HL-60 (cell line): Measurements from ENCODE around the gene APBB2.

Experiments
- DNase-seq, 2 experiments: peaks; one replicate each; pipeline ENCODE4 v3.0.0-alpha.2; 2010 to 2020; ENCODE audit warnings: low read depth in 1 of 2, low spot score in 1 of 2
- H3K27ac ChIP-seq: fragments of 250-450 bp; sonication (Bioruptor Pico); replicated peaks from 2 replicates; pipeline ENCODE4 v1.5.1; 2020; ENCODE audit warnings: mild to moderate bottlenecking, moderate library complexity
- H3K27me3 ChIP-seq: fragments of 250-450 bp; sonication (Bioruptor Pico); 2 replicates; pipeline ENCODE4 v1.5.1; 2021; ENCODE audit warnings: mild to moderate bottlenecking, moderate library complexity; ENCODE audit not compliant: insufficient read depth, poor library complexity, severe bottlenecking
- H3K4me3 ChIP-seq: replicated peaks from 2 replicates; pipeline ENCODE4 v1.5.1; 2011; ENCODE audit warnings: mild to moderate bottlenecking, control low read depth, low read length; ENCODE audit not compliant: insufficient read depth
- GABPA ChIP-seq: IDR thresholded peaks from 2 replicates; pipeline ENCODE4 v1.6.1; 2012; ENCODE audit warnings: low read depth
- POLR2AphosphoS5 ChIP-seq: IDR thresholded peaks from 2 replicates; pipeline ENCODE4 v1.6.1; 2012; ENCODE audit warnings: low read depth
- SPI1 ChIP-seq: IDR thresholded peaks from 2 replicates; pipeline ENCODE4 v1.6.1; 2012; ENCODE audit warnings: low read depth, mild to moderate bottlenecking, borderline replicate concordance
- TF ChIP-seq, protein P1 (sequence below): IDR thresholded peaks from one replicate; pipeline ENCODE4 v1.5.1; 2011; ENCODE audit warnings: low read length, control low read depth, inconsistent platforms; ENCODE audit not compliant: insufficient read depth
- TF ChIP-seq, protein P2 (sequence below): IDR thresholded peaks from 2 replicates; pipeline ENCODE4 v1.6.1; 2012; ENCODE audit warnings: low read depth; ENCODE audit not compliant: insufficient replicate concordance

Gene APBB2

DNA sequence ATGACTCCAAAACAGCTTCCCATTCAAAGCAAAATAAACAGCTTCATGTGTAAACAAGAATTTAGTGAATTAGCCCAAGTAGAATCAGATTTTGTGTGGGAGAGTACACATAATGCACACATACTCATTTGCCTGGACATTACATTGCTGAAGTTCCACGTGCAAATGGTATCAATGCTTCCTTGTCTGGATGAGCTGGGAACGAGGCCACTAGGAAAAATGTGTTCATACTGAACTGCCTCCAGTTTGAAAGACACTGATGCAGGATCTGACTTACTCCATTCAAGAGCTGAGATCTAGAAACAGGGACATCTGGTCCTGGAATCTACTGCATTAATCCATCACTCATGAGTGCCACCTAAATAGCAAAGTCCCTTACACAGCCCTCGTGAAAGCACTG, 228.0 kb downstream of the APBB2 start:
- peaks cover 4% of the 10 kb centered on the region for H3K27me3 ChIP-seq
- TF ChIP-seq POLR2AphosphoS5 (no peak), GABPA (no peak), SPI1 (no peak)
- TF ChIP-seq, protein P1, sequence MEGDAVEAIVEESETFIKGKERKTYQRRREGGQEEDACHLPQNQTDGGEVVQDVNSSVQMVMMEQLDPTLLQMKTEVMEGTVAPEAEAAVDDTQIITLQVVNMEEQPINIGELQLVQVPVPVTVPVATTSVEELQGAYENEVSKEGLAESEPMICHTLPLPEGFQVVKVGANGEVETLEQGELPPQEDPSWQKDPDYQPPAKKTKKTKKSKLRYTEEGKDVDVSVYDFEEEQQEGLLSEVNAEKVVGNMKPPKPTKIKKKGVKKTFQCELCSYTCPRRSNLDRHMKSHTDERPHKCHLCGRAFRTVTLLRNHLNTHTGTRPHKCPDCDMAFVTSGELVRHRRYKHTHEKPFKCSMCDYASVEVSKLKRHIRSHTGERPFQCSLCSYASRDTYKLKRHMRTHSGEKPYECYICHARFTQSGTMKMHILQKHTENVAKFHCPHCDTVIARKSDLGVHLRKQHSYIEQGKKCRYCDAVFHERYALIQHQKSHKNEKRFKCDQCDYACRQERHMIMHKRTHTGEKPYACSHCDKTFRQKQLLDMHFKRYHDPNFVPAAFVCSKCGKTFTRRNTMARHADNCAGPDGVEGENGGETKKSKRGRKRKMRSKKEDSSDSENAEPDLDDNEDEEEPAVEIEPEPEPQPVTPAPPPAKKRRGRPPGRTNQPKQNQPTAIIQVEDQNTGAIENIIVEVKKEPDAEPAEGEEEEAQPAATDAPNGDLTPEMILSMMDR = no peak
- TF ChIP-seq, protein P2, sequence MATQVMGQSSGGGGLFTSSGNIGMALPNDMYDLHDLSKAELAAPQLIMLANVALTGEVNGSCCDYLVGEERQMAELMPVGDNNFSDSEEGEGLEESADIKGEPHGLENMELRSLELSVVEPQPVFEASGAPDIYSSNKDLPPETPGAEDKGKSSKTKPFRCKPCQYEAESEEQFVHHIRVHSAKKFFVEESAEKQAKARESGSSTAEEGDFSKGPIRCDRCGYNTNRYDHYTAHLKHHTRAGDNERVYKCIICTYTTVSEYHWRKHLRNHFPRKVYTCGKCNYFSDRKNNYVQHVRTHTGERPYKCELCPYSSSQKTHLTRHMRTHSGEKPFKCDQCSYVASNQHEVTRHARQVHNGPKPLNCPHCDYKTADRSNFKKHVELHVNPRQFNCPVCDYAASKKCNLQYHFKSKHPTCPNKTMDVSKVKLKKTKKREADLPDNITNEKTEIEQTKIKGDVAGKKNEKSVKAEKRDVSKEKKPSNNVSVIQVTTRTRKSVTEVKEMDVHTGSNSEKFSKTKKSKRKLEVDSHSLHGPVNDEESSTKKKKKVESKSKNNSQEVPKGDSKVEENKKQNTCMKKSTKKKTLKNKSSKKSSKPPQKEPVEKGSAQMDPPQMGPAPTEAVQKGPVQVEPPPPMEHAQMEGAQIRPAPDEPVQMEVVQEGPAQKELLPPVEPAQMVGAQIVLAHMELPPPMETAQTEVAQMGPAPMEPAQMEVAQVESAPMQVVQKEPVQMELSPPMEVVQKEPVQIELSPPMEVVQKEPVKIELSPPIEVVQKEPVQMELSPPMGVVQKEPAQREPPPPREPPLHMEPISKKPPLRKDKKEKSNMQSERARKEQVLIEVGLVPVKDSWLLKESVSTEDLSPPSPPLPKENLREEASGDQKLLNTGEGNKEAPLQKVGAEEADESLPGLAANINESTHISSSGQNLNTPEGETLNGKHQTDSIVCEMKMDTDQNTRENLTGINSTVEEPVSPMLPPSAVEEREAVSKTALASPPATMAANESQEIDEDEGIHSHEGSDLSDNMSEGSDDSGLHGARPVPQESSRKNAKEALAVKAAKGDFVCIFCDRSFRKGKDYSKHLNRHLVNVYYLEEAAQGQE = no peak
- DNase-seq = no peak

DNA sequence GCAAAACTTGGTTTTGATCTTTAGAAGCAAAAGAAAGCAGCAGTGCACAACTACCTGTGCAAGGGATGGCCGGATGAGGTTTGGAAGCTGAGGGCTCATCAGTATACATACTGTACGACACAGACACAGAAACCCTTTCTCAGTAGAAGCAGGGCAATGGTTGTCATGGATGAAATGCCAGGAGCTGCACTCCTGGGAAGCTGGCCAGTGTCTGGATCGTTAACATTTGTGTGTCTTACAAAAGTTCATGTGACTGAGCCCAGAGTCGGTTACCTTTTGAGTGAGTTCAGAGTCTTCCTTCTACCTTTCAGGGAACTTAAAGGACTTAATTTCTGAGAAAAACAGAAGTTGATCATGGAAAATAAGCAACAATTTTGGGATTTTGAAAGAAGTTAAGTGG, 230.3 kb downstream of the APBB2 start:
- no peak overlapping the region for H3K27ac ChIP-seq
- no peak overlapping the region for H3K4me3 ChIP-seq
- TF ChIP-seq, protein P2 = no peak
- TF ChIP-seq, protein P1 = no peak
- TF ChIP-seq POLR2AphosphoS5 (no peak), SPI1 (no peak), GABPA (no peak)
- DNase-seq = no peak
- H3K27me3 ChIP-seq = peaks cover 4% of the 10 kb centered on the region

More for the DNA sequence above, 228.0 kb downstream of the APBB2 start:
- H3K27ac ChIP-seq = no peak overlapping the region
- H3K4me3 ChIP-seq = no peak overlapping the region

DNA sequence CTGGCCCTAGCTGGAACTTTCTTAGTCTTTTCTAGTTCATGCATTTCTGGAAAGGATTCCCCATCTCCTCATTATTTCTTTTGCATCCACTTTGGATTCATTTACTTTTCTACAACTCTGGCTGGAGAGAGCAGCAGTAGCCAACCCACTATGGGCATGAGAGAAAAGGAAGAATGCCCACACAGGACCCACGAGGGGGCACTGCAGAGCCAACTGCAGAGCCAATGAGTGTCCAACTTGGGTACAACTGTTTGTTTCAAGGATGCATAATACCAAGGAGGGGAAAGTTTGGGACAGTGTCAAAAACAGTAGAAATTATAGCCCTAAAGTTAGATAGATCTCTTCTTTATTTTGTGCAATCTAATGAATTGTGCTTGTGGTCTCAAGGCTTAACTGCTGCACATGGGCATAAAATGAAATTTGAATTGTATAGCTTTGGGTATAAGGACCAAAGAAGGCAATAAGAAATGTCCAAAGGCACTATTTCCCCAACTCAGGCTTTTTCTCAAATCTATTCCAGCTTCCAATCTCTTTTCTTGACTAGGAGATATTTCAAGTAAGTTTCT, 233.9 kb downstream of the APBB2 start:
- no peak overlapping the region for H3K4me3 ChIP-seq
- no peak for DNase-seq
- no peak overlapping the region for H3K27ac ChIP-seq
- no peaks in the 10 kb centered on the region for H3K27me3 ChIP-seq
- TF ChIP-seq, protein P1 = peak; percentile 19
- TF ChIP-seq POLR2AphosphoS5 = no peak

DNA sequence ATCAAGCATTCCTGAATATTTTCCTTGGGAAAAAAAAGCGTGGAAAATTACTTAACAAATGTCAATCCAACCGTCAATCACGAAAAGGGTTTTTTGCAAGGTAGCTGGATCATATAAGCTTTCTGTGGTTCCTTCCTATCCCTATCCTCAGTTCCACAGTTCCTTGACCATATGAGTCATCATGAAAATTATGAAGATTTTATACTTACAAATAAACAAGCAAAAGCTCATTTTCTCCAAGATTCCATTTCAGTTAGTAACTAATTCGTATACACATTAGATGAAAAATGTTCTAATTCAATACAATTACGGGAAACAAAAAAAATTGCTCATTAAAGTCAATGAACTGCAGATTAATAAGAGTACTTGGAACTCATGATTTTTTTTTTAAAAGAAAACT, 235.8 kb downstream of the APBB2 start:
- TF ChIP-seq, protein P2 = no peak
- TF ChIP-seq POLR2AphosphoS5 (no peak), GABPA (no peak), SPI1 (no peak)
- TF ChIP-seq, protein P1 = no peak
- DNase-seq = no peak
- no peaks in the 10 kb centered on the region for H3K27me3 ChIP-seq
- no peak overlapping the region for H3K4me3 ChIP-seq
- H3K27ac ChIP-seq = no peak overlapping the region
